Panc1 (cell line): ENCODE data around the gene ZFYVE21. TPM values are rescaled to one million over a fixed set of nuclear protein-coding genes. Genes with fewer than 3 reads are reported as not detected.

Experiments
- ATAC-seq: fragments of 200-7000 bp; cut with Tn5 transposase; 2 replicates; pipeline ENCODE4 v1.9.1; 2020; ENCODE audit warnings: mild to moderate bottlenecking, moderate library complexity
- BruUV-seq: library from RNA; stranded (reverse); fragments of 400-500 nt; replicated peaks from 2 replicates; lab custom pipeline; 2021; lab: Mats Ljungman, UMichigan
- CTCF ChIA-PET: fragments of 300-600 bp; sonication (Branson Sonifier 250); formaldehyde crosslinking; loops from one replicate; lab custom pipeline; 2022; ENCODE audit warnings: antibody characterized with exemption; lab: Charles Lee
- POLR2A ChIA-PET: fragments of 300-600 bp; sonication (Branson Sonifier 250); formaldehyde crosslinking; loops from one replicate; lab custom pipeline; 2022; ENCODE audit warnings: antibody characterized with exemption; lab: Charles Lee
- DNase-seq: peaks from one replicate; pipeline ENCODE4 v3.0.0-alpha.2; 2010; ENCODE audit warnings: low read depth, low spot score
- H3K27ac ChIP-seq: 2 replicates; pipeline ENCODE4 v1.5.1; 2011; ENCODE audit warnings: mild to moderate bottlenecking, low read length, inconsistent platforms
- H3K27me3 ChIP-seq: fragments of 200-500 bp; sonication (Bioruptor generic); 2 replicates; pipeline ENCODE4 v1.6.0; 2014; ENCODE audit warnings: low read length, inconsistent platforms; ENCODE audit not compliant: control insufficient read depth, insufficient read depth
- H3K36me3 ChIP-seq: fragments of 200-500 bp; sonication (Bioruptor generic); 2 replicates; pipeline ENCODE4 v1.5.1; 2014; ENCODE audit warnings: inconsistent platforms, mild to moderate bottlenecking, low read length, moderate library complexity; ENCODE audit not compliant: control insufficient read depth, insufficient read depth
- H3K4me1 ChIP-seq: 2 replicates; pipeline ENCODE4 v1.5.1; 2011; ENCODE audit warnings: inconsistent platforms, mild to moderate bottlenecking, low read length, moderate library complexity; ENCODE audit not compliant: control insufficient read depth, insufficient read depth
- H3K4me3 ChIP-seq, 2 experiments: 2 replicates each; pipeline ENCODE4 v1.5.1; 2011 to 2012; ENCODE audit warnings: low read depth in 2 of 2, low read length in 2 of 2, mild to moderate bottlenecking in 2 of 2, inconsistent platforms in 1 of 2, moderate library complexity in 1 of 2
- H3K9me3 ChIP-seq: fragments of 200-500 bp; sonication (Bioruptor generic); 2 replicates; pipeline ENCODE4 v1.5.1; 2014; ENCODE audit warnings: low read depth, mild to moderate bottlenecking, inconsistent platforms, low read length, moderate library complexity; ENCODE audit not compliant: control insufficient read depth, insufficient read depth
- POLR2AphosphoS5 ChIP-seq: IDR thresholded peaks from 2 replicates; pipeline ENCODE4 v1.6.1; 2012; ENCODE audit warnings: mild to moderate bottlenecking, low read depth, low read length, moderate library complexity
- SIN3A ChIP-seq: IDR thresholded peaks from 2 replicates; pipeline ENCODE4 v1.6.1; 2012; ENCODE audit warnings: low read depth, mild to moderate bottlenecking, low read length, moderate library complexity, borderline replicate concordance; ENCODE audit not compliant: insufficient read depth
- TCF7L2 ChIP-seq: IDR thresholded peaks from 2 replicates; pipeline ENCODE4 v1.6.1; 2011; ENCODE audit warnings: mild to moderate bottlenecking, low read depth, low read length, inconsistent platforms
- in situ Hi-C: cut with HindIII; loops from 2 replicates; pipeline ENCODE4 v1.10.0; 2016; ENCODE audit warnings: low sequenced_read_pairs, low pct_unique_long_range_greater_than_20kb
- intact Hi-C: fragments of 100-400 bp; cut with micrococcal nuclease; formaldehyde crosslinking; loops from one replicate; pipeline ENCODE4 v1.10.0; 2022; ENCODE audit not compliant: unreplicated experiment
- total RNA-seq: library from RNA; stranded (reverse); gene quantifications from one replicate; pipeline ENCODE4 v1.2.1, GENCODE V29; 2021; ENCODE audit not compliant: unreplicated experiment
- TF ChIP-seq, protein P1 (sequence below): fragments of 450-650 bp; IDR thresholded peaks from 2 replicates; pipeline ENCODE4 v1.5.1; 2017; ENCODE audit warnings: mild to moderate bottlenecking
- TF ChIP-seq, protein P2 (sequence below), 2 experiments: IDR thresholded peaks; 2 replicates each; pipeline ENCODE4 v1.6.1; 2011 to 2012; ENCODE audit warnings: low read depth in 2 of 2, control low read depth in 1 of 2, low read length in 1 of 2, mild to moderate bottlenecking in 1 of 2, moderate library complexity in 1 of 2; ENCODE audit not compliant: insufficient read depth in 1 of 2

The ZFYVE21 gene
- total RNA-seq, 1 experiment from 2014 or later: 41.8 TPM

DNA sequence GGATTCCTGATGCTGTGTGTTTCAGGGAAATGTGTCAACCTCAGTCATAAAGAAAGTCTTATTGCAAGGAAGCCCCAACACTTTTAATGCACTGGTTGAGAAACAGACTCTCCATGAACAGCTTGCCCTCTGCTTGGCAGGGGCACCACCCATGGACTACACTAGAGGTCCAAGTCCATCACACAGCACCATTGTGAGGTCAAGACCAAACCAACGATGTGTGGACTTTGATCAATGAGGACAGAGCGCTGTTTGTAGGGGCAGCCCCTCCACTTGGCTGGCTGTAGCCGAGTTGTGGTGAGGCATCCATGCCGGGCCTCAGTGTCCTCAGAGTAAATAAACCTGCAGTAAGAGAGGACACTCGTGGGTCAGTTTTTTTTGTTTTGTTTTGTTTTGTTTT lies 29.8 kb downstream of the ZFYVE21 start:
- TF ChIP-seq POLR2AphosphoS5 (no peak), TCF7L2 (no peak), SIN3A (no peak)
- TF ChIP-seq, protein P1, sequence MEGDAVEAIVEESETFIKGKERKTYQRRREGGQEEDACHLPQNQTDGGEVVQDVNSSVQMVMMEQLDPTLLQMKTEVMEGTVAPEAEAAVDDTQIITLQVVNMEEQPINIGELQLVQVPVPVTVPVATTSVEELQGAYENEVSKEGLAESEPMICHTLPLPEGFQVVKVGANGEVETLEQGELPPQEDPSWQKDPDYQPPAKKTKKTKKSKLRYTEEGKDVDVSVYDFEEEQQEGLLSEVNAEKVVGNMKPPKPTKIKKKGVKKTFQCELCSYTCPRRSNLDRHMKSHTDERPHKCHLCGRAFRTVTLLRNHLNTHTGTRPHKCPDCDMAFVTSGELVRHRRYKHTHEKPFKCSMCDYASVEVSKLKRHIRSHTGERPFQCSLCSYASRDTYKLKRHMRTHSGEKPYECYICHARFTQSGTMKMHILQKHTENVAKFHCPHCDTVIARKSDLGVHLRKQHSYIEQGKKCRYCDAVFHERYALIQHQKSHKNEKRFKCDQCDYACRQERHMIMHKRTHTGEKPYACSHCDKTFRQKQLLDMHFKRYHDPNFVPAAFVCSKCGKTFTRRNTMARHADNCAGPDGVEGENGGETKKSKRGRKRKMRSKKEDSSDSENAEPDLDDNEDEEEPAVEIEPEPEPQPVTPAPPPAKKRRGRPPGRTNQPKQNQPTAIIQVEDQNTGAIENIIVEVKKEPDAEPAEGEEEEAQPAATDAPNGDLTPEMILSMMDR: no peak
- TF ChIP-seq, protein P2, sequence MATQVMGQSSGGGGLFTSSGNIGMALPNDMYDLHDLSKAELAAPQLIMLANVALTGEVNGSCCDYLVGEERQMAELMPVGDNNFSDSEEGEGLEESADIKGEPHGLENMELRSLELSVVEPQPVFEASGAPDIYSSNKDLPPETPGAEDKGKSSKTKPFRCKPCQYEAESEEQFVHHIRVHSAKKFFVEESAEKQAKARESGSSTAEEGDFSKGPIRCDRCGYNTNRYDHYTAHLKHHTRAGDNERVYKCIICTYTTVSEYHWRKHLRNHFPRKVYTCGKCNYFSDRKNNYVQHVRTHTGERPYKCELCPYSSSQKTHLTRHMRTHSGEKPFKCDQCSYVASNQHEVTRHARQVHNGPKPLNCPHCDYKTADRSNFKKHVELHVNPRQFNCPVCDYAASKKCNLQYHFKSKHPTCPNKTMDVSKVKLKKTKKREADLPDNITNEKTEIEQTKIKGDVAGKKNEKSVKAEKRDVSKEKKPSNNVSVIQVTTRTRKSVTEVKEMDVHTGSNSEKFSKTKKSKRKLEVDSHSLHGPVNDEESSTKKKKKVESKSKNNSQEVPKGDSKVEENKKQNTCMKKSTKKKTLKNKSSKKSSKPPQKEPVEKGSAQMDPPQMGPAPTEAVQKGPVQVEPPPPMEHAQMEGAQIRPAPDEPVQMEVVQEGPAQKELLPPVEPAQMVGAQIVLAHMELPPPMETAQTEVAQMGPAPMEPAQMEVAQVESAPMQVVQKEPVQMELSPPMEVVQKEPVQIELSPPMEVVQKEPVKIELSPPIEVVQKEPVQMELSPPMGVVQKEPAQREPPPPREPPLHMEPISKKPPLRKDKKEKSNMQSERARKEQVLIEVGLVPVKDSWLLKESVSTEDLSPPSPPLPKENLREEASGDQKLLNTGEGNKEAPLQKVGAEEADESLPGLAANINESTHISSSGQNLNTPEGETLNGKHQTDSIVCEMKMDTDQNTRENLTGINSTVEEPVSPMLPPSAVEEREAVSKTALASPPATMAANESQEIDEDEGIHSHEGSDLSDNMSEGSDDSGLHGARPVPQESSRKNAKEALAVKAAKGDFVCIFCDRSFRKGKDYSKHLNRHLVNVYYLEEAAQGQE (IDR thresholded peaks at IDR 0.05; ENCODE audit: insufficient read depth in 1 of 2, low read depth in 2 of 2, low read length in 1 of 2): no peak
- CTCF ChIA-PET: no interaction called here
- ATAC-seq: no peak
- BruUV-seq: no TSS peak
- H3K4me3 ChIP-seq: no peak overlapping the region
- in situ Hi-C loops: no loop called here
- POLR2A ChIA-PET: no interaction called here
- DNase-seq: no peak
- no peaks in the 10 kb centered on the region for H3K4me1 ChIP-seq
- H3K36me3 ChIP-seq: no peaks in the 10 kb centered on the region
- no peak overlapping the region for H3K27ac ChIP-seq
- H3K9me3 ChIP-seq: no peaks in the 10 kb centered on the region
- intact Hi-C loops: no loop called here
- H3K27me3 ChIP-seq: no peaks in the 10 kb centered on the region

DNA sequence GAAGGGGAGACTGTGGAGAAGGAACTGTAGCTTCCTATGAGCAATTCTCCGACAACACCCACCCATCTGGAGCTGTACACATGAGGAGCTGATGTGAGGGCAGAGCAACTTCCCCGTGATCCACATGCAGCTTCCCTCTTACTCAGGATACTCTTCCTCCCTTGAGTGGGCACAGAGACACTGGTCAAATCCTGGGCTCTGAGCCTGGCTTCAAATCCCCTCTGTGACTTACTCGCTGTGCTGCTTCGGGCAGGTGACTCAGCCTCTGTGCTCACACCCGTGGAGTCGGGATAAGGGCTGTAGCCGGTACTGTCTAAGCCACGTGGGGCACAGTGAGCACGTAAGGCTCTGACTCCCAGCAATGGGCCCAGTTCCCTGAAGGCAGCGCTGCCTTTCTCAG lies 31.1 kb downstream of the ZFYVE21 start:
- in situ Hi-C loops: no loop called here
- no peaks in the 10 kb centered on the region for H3K36me3 ChIP-seq
- no peaks in the 10 kb centered on the region for H3K27me3 ChIP-seq
- intact Hi-C loops: no loop called here
- BruUV-seq: no TSS peak
- ChIA-PET CTCF (no interaction called here), POLR2A (no interaction called here)
- ATAC-seq (no peak), DNase-seq (no peak)
- H3K4me3 ChIP-seq: no peak overlapping the region
- H3K9me3 ChIP-seq: no peaks in the 10 kb centered on the region
- no peak overlapping the region for H3K27ac ChIP-seq
- TF ChIP-seq, protein P2 (IDR thresholded peaks at IDR 0.05; ENCODE audit: insufficient read depth in 1 of 2, low read depth in 2 of 2, low read length in 1 of 2): no peak
- no peak for TF ChIP-seq TCF7L2
- no peak for TF ChIP-seq POLR2AphosphoS5
- no peak for TF ChIP-seq SIN3A
- TF ChIP-seq, protein P1: no peak
- H3K4me1 ChIP-seq: no peaks in the 10 kb centered on the region
